BE2C (cell line): ENCODE data around the gene NYNRIN.

Source experiments
- DNase-seq: peaks from one replicate; pipeline ENCODE4 v3.0.0-alpha.2; 2020
- H3K27me3 ChIP-seq: fragments of 250-450 bp; sonication (Bioruptor Pico); 2 replicates; pipeline ENCODE4 v1.5.1; 2020; ENCODE audit warnings: mild to moderate bottlenecking
- H3K36me3 ChIP-seq: fragments of 250-450 bp; sonication (Bioruptor Pico); 2 replicates; pipeline ENCODE4 v1.5.1; 2020; ENCODE audit warnings: mild to moderate bottlenecking
- H3K4me1 ChIP-seq: fragments of 250-450 bp; sonication (Bioruptor Pico); 2 replicates; pipeline ENCODE4 v1.5.1; 2020
- H3K4me3 ChIP-seq: 2 replicates; pipeline ENCODE4 v1.5.1; 2011; ENCODE audit warnings: low read depth, low read length
- H3K9me3 ChIP-seq: fragments of 250-450 bp; sonication (Bioruptor Pico); 2 replicates; pipeline ENCODE4 v1.5.1; 2020
- TF ChIP-seq, protein P1 (sequence below): IDR thresholded peaks from 2 replicates; pipeline ENCODE4 v1.5.1; 2012; ENCODE audit warnings: mild to moderate bottlenecking, low read depth, low read length

The NYNRIN gene

DNA sequence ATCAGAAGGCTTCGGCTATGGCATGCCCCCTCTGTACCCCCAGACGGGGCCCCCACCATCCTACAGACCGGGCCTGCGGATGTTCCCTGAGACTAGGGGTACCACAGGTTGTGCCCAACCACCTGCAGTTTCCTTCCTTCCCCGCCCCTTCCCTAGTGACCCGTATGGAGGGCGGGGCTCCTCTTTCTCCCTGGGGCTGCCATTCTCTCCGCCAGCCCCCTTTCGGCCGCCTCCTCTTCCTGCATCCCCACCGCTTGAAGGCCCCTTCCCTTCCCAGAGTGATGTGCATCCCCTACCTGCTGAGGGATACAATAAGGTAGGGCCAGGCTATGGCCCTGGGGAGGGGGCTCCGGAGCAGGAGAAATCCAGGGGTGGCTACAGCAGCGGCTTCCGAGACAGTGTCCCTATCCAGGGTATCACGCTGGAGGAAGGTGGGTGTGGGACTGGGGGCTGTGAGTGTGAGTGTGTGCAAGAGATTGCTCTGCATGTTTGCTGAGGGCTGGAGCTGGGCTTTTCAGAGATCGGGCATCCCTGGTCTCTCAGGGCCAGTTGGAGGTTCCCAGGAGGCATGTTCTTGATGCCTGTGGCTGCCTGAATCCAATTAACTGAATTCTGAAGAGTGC lies 22.2 kb upstream of the NYNRIN start:
- peaks cover 46% of the 10 kb centered on the region for H3K36me3 ChIP-seq
- peaks cover 30% of the 10 kb centered on the region for H3K4me1 ChIP-seq
- no peak for DNase-seq
- no peaks in the 10 kb centered on the region for H3K9me3 ChIP-seq
- no peak overlapping the region for H3K4me3 ChIP-seq
- no peaks in the 10 kb centered on the region for H3K27me3 ChIP-seq
- TF ChIP-seq, protein P1, sequence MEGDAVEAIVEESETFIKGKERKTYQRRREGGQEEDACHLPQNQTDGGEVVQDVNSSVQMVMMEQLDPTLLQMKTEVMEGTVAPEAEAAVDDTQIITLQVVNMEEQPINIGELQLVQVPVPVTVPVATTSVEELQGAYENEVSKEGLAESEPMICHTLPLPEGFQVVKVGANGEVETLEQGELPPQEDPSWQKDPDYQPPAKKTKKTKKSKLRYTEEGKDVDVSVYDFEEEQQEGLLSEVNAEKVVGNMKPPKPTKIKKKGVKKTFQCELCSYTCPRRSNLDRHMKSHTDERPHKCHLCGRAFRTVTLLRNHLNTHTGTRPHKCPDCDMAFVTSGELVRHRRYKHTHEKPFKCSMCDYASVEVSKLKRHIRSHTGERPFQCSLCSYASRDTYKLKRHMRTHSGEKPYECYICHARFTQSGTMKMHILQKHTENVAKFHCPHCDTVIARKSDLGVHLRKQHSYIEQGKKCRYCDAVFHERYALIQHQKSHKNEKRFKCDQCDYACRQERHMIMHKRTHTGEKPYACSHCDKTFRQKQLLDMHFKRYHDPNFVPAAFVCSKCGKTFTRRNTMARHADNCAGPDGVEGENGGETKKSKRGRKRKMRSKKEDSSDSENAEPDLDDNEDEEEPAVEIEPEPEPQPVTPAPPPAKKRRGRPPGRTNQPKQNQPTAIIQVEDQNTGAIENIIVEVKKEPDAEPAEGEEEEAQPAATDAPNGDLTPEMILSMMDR = no peak

- H3K4me3 ChIP-seq = no peak overlapping the region
- TF ChIP-seq, protein P1 = no peak
- H3K27me3 ChIP-seq = no peaks in the 10 kb centered on the region
- peaks cover 29% of the 10 kb centered on the region for H3K4me1 ChIP-seq
- peaks cover 46% of the 10 kb centered on the region for H3K36me3 ChIP-seq
- no peak for DNase-seq
- no peaks in the 10 kb centered on the region for H3K9me3 ChIP-seq
These were observed 21.7 kb upstream of the NYNRIN start for GRCh38 chr14:24377126-24377525.

- Histone ChIP-seq H3K4me1 (peaks cover 26% of the 10 kb centered on the region; the same call in 1 of the 2 replicates), H3K9me3 (no peaks in the 10 kb centered on the region), H3K27me3 (no peaks in the 10 kb centered on the region), H3K36me3 (peaks cover 46% of the 10 kb centered on the region), H3K4me3 (no peak overlapping the region)
- TF ChIP-seq, protein P1 = no peak
- DNase-seq = no peak
These were observed 21.1 kb upstream of the NYNRIN start for GRCh38 chr14:24377657-24378056.

DNA sequence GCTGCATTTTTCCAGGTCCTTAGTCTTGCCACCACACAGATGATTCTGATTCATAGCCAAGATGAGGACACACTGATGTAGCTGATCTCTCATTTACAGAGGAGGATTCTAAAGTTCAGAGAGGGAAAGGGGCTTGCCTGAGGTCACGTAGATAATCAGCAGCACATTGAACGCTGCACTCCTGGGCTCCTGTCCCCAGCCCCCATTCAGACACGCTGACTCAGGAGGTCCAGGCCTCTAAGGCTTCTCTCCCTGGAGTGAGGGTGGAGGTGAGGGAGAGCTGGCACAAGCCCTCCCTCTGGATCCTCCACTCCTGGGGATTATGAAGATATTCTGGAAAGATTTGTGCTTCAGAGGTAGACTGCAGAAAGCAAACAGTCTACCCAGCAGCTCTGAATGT lies 20.5 kb upstream of the NYNRIN start:
- DNase-seq = no peak
- Histone ChIP-seq H3K4me3 (no peak overlapping the region), H3K27me3 (no peaks in the 10 kb centered on the region), H3K4me1 (peaks cover 23% of the 10 kb centered on the region; the same call in 1 of the 2 replicates), H3K9me3 (no peaks in the 10 kb centered on the region), H3K36me3 (peaks cover 43% of the 10 kb centered on the region)
- TF ChIP-seq, protein P1 = no peak

DNA sequence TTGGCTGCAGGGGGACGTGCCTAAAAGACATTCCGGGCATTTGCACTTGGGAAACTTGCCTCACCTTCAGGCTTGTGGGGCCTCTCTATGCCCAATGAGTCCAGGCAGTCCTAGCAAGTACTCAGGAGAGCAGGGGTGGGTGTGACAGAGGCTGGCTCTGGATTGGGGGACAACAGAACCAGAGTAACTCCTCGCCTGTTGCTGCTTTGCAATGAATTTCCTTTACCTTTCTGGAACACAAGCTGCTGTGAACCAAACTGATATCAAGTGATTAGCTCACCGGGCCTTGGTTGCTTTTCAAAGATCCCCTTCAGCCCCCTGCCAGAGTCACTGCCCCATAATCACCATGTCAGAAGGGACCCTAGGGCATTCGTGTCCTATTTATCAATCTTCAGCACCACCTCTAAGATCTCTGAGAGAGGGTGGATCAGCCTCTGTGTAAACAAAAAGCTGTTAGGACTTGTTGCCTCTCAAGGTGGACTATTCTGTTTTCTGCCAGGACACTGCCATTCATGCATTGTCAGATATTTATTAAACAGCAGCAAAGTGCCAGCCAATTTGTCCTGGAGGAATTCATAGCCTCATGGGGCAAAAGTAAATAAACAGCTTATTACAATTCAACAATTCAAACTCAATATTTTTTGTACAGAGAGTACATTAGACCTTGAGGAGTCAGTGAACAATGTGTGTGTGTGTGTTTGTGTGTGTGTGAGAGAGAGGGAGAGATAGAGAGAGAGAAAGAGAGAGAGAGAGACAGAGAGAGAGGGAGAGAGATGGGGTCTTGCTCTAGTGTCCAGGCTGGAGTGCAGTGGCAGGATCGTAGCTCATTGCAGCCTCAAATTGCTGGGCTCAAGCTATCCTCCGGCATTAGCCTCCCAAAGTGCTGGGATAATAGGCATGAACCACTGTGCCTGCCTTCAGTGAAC lies 19.6 kb upstream of the NYNRIN start:
- no peak for DNase-seq
- TF ChIP-seq, protein P1 = no peak

More for the DNA sequence above, 19.6 kb upstream of the NYNRIN start:
- Histone ChIP-seq H3K27me3 (no peaks in the 10 kb centered on the region), H3K4me3 (no peak overlapping the region), H3K4me1 (peaks cover 13% of the 10 kb centered on the region; the same call in 1 of the 2 replicates), H3K36me3 (peaks cover 34% of the 10 kb centered on the region), H3K9me3 (no peaks in the 10 kb centered on the region)
